Upper lobe of left lung (tissue), 6 donors: ENCODE data around the gene DCAF8. TPM values are rescaled to one million over a fixed set of nuclear protein-coding genes. Genes with fewer than 3 reads are reported as not detected.

Experiments
- ATAC-seq, 2 donors: fragments of 200-7000 bp; cut with Tn5 transposase; one replicate each; pipeline ENCODE4 v1.9.1; 2022; ENCODE audit warnings: mild to moderate bottlenecking in 2 of 2, moderate library complexity in 2 of 2; ENCODE audit not compliant: low FRiP score in 2 of 2
- DNase-seq, 2 donors: peaks; one replicate each; pipeline ENCODE4 v3.0.0-alpha.2; 2019 to 2020
- H3K27ac ChIP-seq, 4 donors: fragments of 200-600 bp; sonication (generic); one replicate each; pipeline ENCODE4 v1.5.1; 2016 to 2019
- H3K27me3 ChIP-seq, 4 donors: fragments of 200-600 bp; sonication (generic); one replicate each; pipeline ENCODE4 v1.5.1; 2017 to 2019
- H3K36me3 ChIP-seq, 4 donors: fragments of 200-600 bp; sonication (generic); one replicate each; pipeline ENCODE4 v1.5.1; 2016 to 2019
- H3K4me1 ChIP-seq, 4 donors: fragments of 200-600 bp; sonication (generic); one replicate each; pipeline ENCODE4 v1.5.1; 2018 to 2019
- H3K4me3 ChIP-seq, 4 donors: fragments of 200-600 bp; sonication (generic); one replicate each; pipeline ENCODE4 v1.5.1; 2017 to 2019; ENCODE audit warnings: mild to moderate bottlenecking in 2 of 4, moderate library complexity in 1 of 4
- H3K9me3 ChIP-seq, 4 donors: fragments of 200-600 bp; sonication (generic); one replicate each; pipeline ENCODE4 v1.5.1; 2018 to 2019
- CTCF ChIP-seq, 6 experiments: fragments of 450-650 bp in 4 of 6; fragments of 200-600 bp in 2 of 6; sonication (generic) in 2 of 6; IDR thresholded peaks; one replicate each; pipeline ENCODE4 v1.5.1; 2016 to 2019; ENCODE audit warnings: antibody characterized with exemption in 6 of 6
- EP300 ChIP-seq, 4 donors: sonication (generic); formaldehyde crosslinking; IDR thresholded peaks; one replicate each; pipeline ENCODE4 v1.5.1; 2017; ENCODE audit warnings: antibody characterized with exemption in 4 of 4, control low read depth in 2 of 4
- POLR2A ChIP-seq, 4 donors: fragments of 450-650 bp; IDR thresholded peaks; one replicate each; pipeline ENCODE4 v1.5.1; 2016 to 2017; ENCODE audit warnings: antibody characterized with exemption in 4 of 4, mild to moderate bottlenecking in 2 of 4
- POLR2AphosphoS5 ChIP-seq, 2 donors: sonication (generic); formaldehyde crosslinking; IDR thresholded peaks; one replicate each; pipeline ENCODE4 v1.5.1; 2017; ENCODE audit warnings: antibody characterized with exemption in 2 of 2
- WGBS, 2 donors: methylation state at CpG; one replicate each; pipeline ENCODE4 v1.1.5; 2017 to 2018; 5-methylcytosine and 5-hydroxymethylcytosine counted together
- total RNA-seq, 6 donors: library from RNA; depleted of rRNA in 4 of 6; stranded (reverse); fragments of >200 nt in 4 of 6; gene quantifications; one replicate each; pipeline versions ENCODE4 v1.1.0 to v1.2.1, GENCODE V29; 2016 to 2021
- donor health status: DM: no; HTN: no; CAD: no; lungs with moderate emphysema.
- donor health status: DM: no; HTN: yes; CAD: no; lungs with severe emphysema.

DCAF8 gene
- total RNA-seq, 6 donors from 2014 or later, result 108 to 340 (median 155) TPM

GRCh38 chr1:160207771-160208556 is 54.4 kb downstream of the DCAF8 start:
- WGBS, 2 donors, result 54 to 70% methylated on average over 9 of the region's 9 CpGs
- H3K4me3 ChIP-seq, result no peak overlapping the region
- peaks cover 57 to 63% (median 59%) of the 10 kb centered on the region in 4 donors for H3K4me1 ChIP-seq
- no peak for ATAC-seq
- peak in 1 of 4 donors; percentile 9 for TF ChIP-seq EP300 (IDR thresholded peaks at IDR 0.05)
- TF ChIP-seq POLR2AphosphoS5 (IDR thresholded peaks at IDR 0.05), result peak in 1 of 2 donors; percentile 26
- TF ChIP-seq CTCF (IDR thresholded peaks at IDR 0.05), result no peak
- TF ChIP-seq POLR2A (IDR thresholded peaks at IDR 0.05), result no peak
- no peak for DNase-seq
- H3K27me3 ChIP-seq, result no peaks in the 10 kb centered on the region
- peak overlapping the region; percentile 31 to 96 (median 62) for H3K27ac ChIP-seq
- no peaks in the 10 kb centered on the region for H3K9me3 ChIP-seq
- H3K36me3 ChIP-seq, result peaks cover 9 to 48% (median 17%) of the 10 kb centered on the region in 4 donors

DNA sequence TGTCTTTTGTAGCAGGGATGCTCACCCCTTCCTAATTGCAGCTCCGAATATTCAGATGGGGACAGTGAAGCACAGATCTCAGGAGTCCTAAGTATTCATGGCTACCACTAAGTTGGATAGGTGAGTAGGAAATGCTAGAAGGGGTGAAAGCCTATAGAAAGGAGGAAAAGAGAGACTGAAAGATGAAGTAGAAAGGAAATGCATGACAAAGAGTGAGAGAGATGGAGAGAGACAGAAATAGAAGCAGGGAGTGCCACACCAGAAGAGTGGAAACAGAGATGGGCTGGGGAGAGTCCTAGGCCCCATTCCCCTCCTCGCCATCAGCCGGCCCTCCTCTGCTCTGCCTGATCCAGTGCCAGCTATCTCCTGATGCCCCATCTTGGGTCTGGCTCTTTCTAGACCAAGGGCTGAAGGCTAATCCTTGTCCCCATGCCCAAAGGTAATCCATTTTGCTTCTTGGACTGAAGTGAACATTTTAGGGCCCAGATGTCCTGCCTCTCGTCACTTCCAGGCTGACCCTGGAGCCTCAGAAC is 55.2 kb downstream of the DCAF8 start:
- 78 to 90% methylated on average over 4 of the region's 4 CpGs for WGBS, 2 donors
- DNase-seq (no peak), ATAC-seq (no peak)
- Histone ChIP-seq H3K36me3 (peaks cover 1 to 40% (median 12%) of the 10 kb centered on the region in 4 donors), H3K9me3 (no peaks in the 10 kb centered on the region), H3K4me1 (peaks cover 57 to 63% (median 59%) of the 10 kb centered on the region in 4 donors), H3K27ac (peak overlapping the region; percentile 31 to 96 (median 62)), H3K4me3 (no peak overlapping the region), H3K27me3 (no peaks in the 10 kb centered on the region)
- no peak for TF ChIP-seq CTCF (IDR thresholded peaks at IDR 0.05)
- no peak for TF ChIP-seq POLR2AphosphoS5 (IDR thresholded peaks at IDR 0.05)
- TF ChIP-seq EP300 (IDR thresholded peaks at IDR 0.05), result no peak
- TF ChIP-seq POLR2A (IDR thresholded peaks at IDR 0.05), result no peak

- peak overlapping the region; percentile 88 to 97 (median 94) for H3K27ac ChIP-seq
- TF ChIP-seq POLR2A (IDR thresholded peaks at IDR 0.05) (no peak), EP300 (IDR thresholded peaks at IDR 0.05) (no peak), POLR2AphosphoS5 (IDR thresholded peaks at IDR 0.05) (no peak)
- no peaks in the 10 kb centered on the region for H3K9me3 ChIP-seq
- peaks cover 57 to 63% (median 59%) of the 10 kb centered on the region in 4 donors for H3K4me1 ChIP-seq
- H3K4me3 ChIP-seq, result peak overlapping the region; percentile 63 to 98 (median 94)
- H3K36me3 ChIP-seq, result peaks cover 0 to 34% (median 6%) of the 10 kb centered on the region in 4 donors
- DNase-seq, result no peak
- 54 to 68% methylated on average over 9 of the region's 9 CpGs for WGBS, 2 donors
- peak in 1 of 2 donors; percentile 57 for ATAC-seq
- H3K27me3 ChIP-seq, result no peaks in the 10 kb centered on the region
Measured at GRCh38 chr1:160206421-160207117, 55.8 kb downstream of the DCAF8 start.

DNA sequence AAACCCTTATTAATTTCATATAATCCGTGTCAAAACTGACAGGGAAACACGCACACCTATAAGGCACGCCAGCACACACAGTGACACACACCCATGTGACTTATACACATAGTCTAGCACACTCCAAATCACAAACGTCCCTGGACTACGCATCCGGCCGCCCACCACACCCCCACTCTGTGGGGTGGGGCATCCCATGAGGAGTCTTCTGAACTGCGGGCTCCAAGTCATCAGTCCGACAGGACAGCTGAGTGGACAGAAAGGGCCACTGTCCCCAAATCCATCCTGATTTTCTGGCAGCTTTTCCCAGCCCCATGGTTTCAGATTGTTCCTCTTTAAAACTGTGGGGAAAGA is 56.3 kb downstream of the DCAF8 start:
- Histone ChIP-seq H3K9me3 (no peaks in the 10 kb centered on the region), H3K4me1 (peaks cover 55 to 63% (median 58%) of the 10 kb centered on the region in 4 donors), H3K27ac (peak overlapping the region; percentile 88 to 97 (median 94)), H3K36me3 (peaks cover 0 to 29% (median 3%) of the 10 kb centered on the region in 4 donors), H3K27me3 (no peaks in the 10 kb centered on the region), H3K4me3 (peak overlapping the region; percentile 63 to 98 (median 94))
- TF ChIP-seq POLR2AphosphoS5 (IDR thresholded peaks at IDR 0.05) (no peak), CTCF (IDR thresholded peaks at IDR 0.05) (no peak), EP300 (IDR thresholded peaks at IDR 0.05) (no peak), POLR2A (IDR thresholded peaks at IDR 0.05) (no peak)
- peak; percentile 53 to 56 for DNase-seq
- ATAC-seq, result peak; percentile 65 to 78
- 3 to 5% methylated on average over 8 to 9 of the region's 9 CpGs for WGBS, 2 donors
